DOHH2 (cell line): ENCODE data around the gene ATG10.
"Not testable (repeated sequence)": the region's sequence is repeated elsewhere in the genome, so short reads cannot be mapped to it uniquely, and the experiment has no call there.

ENCODE experiments used
- H3F3A ChIP-seq: fragments of 200-600 bp; sonication (generic), shearing (Covaris generic); 2 replicates; pipeline ENCODE4 v1.6.0; 2016; ENCODE audit warnings: antibody characterized with exemption, mild to moderate bottlenecking; ENCODE audit not compliant: control insufficient read depth, insufficient read depth
- H3K27ac ChIP-seq: fragments of 200-600 bp; sonication (generic); 2 replicates; pipeline ENCODE4 v1.5.1; 2014; ENCODE audit warnings: low read depth, mild to moderate bottlenecking, low read length, moderate library complexity
- H3K27me3 ChIP-seq: fragments of 200-600 bp; sonication (generic); 2 replicates; pipeline ENCODE4 v1.6.1; 2014; ENCODE audit warnings: mild to moderate bottlenecking, low read length, mixed read lengths; ENCODE audit not compliant: control insufficient read depth
- H3K36me3 ChIP-seq: fragments of 200-600 bp; sonication (generic); 2 replicates; pipeline ENCODE4 v1.6.1; 2014; ENCODE audit warnings: mild to moderate bottlenecking, low read length, moderate library complexity, mixed read lengths; ENCODE audit not compliant: control insufficient read depth
- H3K4me1 ChIP-seq: fragments of 200-600 bp; sonication (generic); 2 replicates; pipeline ENCODE4 v1.6.1; 2014; ENCODE audit warnings: mild to moderate bottlenecking, low read length, mixed read lengths; ENCODE audit not compliant: control insufficient read depth
- H3K4me2 ChIP-seq: fragments of 200-600 bp; sonication (generic); 2 replicates; pipeline ENCODE4 v1.6.0; 2014; ENCODE audit warnings: mild to moderate bottlenecking, low read length, moderate library complexity
- H3K4me3 ChIP-seq: fragments of 200-600 bp; sonication (generic); 2 replicates; pipeline ENCODE4 v1.5.1; 2014; ENCODE audit warnings: mild to moderate bottlenecking, low read length, mixed read lengths
- H3K79me2 ChIP-seq: fragments of 200-600 bp; sonication (generic); 2 replicates; pipeline ENCODE4 v1.6.1; 2014; ENCODE audit warnings: mild to moderate bottlenecking, low read length, mixed read lengths; ENCODE audit not compliant: control insufficient read depth
- H3K9me2 ChIP-seq: fragments of 200-600 bp; sonication (generic); replicated peaks from 2 replicates; pipeline ENCODE4 v1.6.1; 2014; ENCODE audit warnings: mild to moderate bottlenecking, low read length, mixed read lengths; ENCODE audit not compliant: control insufficient read depth
- H3K9me3 ChIP-seq: fragments of 200-600 bp; sonication (generic); 2 replicates; pipeline ENCODE4 v1.6.1; 2014; ENCODE audit warnings: antibody characterized with exemption, low read length, mixed read lengths; ENCODE audit not compliant: control insufficient read depth, insufficient read depth
- H4K20me1 ChIP-seq: fragments of 200-600 bp; sonication (generic); 2 replicates; pipeline ENCODE4 v1.6.0; 2014; ENCODE audit warnings: low read depth, mild to moderate bottlenecking, antibody characterized with exemption, low read length, moderate library complexity; ENCODE audit not compliant: control insufficient read depth, insufficient read depth
- EZH2phosphoT487 ChIP-seq: fragments of 200-600 bp; sonication (generic); IDR thresholded peaks from 2 replicates; pipeline ENCODE4 v1.6.1; 2017; ENCODE audit warnings: borderline replicate concordance, mild to moderate bottlenecking, antibody characterized with exemption, low read length, moderate library complexity, mixed read lengths
- TF ChIP-seq, protein P1 (sequence below): fragments of 200-600 bp; sonication (generic); IDR thresholded peaks from one replicate; pipeline ENCODE4 v1.5.1; 2014; ENCODE audit warnings: antibody characterized with exemption, mild to moderate bottlenecking, low read depth, low read length; ENCODE audit not compliant: poor library complexity, severe bottlenecking

Gene ATG10

DNA sequence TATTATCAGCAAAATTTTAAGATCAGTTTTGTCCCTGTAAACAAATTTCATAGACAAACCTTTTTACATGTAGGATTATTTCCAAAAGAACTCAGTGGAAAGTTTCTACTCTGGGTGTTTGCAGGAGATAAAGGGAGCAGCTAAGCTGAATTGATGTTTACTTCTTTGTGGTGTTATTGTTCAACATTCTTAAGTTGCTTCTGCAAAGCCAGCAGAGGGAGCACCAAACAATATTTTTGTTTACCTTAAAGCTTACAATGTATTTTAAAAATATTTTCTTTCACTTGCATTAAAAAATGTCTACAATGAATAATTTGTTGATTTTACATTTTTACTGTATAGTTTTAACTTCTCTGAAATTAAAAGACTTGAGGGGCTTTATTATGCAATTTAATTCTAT is 135.4 kb downstream of the ATG10 start:
- no peaks in the 10 kb centered on the region for H3F3A ChIP-seq
- TF ChIP-seq, protein P1, sequence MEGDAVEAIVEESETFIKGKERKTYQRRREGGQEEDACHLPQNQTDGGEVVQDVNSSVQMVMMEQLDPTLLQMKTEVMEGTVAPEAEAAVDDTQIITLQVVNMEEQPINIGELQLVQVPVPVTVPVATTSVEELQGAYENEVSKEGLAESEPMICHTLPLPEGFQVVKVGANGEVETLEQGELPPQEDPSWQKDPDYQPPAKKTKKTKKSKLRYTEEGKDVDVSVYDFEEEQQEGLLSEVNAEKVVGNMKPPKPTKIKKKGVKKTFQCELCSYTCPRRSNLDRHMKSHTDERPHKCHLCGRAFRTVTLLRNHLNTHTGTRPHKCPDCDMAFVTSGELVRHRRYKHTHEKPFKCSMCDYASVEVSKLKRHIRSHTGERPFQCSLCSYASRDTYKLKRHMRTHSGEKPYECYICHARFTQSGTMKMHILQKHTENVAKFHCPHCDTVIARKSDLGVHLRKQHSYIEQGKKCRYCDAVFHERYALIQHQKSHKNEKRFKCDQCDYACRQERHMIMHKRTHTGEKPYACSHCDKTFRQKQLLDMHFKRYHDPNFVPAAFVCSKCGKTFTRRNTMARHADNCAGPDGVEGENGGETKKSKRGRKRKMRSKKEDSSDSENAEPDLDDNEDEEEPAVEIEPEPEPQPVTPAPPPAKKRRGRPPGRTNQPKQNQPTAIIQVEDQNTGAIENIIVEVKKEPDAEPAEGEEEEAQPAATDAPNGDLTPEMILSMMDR, result peak; percentile 40
- TF ChIP-seq EZH2phosphoT487, result no peak

DNA sequence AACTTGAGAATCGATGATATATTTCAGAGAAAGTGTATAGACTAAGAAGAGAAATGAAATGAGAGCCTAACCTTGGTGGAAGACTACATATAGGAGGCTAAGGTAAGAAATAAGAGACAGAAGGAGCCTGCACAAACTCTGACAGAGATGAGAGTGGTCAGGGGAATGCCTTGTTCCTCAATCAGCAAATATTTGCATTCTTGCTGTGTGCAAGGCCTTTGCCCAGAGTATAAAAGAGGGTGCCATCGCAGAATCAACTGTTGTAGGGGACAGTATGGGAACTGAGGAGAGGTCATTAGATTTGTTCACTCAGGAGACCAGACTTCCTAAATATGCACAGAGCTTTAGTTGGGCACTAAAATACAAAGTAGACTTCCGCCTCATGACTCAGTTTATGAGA is 137.2 kb downstream of the ATG10 start:
- Histone ChIP-seq H3K9me3 (no peaks in the 10 kb centered on the region), H3K27me3 (no peaks in the 10 kb centered on the region), H3K9me2 (no peaks in the 10 kb centered on the region), H3K4me2 (no peak overlapping the region), H3K4me3 (no peak overlapping the region), H3K4me1 (no peaks in the 10 kb centered on the region), H4K20me1 (no peaks in the 10 kb centered on the region), H3F3A (no peaks in the 10 kb centered on the region), H3K36me3 (no peaks in the 10 kb centered on the region), H3K27ac (no peak overlapping the region), H3K79me2 (no peaks in the 10 kb centered on the region)
- TF ChIP-seq EZH2phosphoT487, result no peak
- TF ChIP-seq, protein P1, result no peak

More for the DNA sequence above, 135.4 kb downstream of the ATG10 start:
- no peak overlapping the region for H3K4me3 ChIP-seq
- H3K4me2 ChIP-seq, result no peak overlapping the region
- no peaks in the 10 kb centered on the region for H3K4me1 ChIP-seq
- no peaks in the 10 kb centered on the region for H3K27me3 ChIP-seq
- no peaks in the 10 kb centered on the region for H3K9me3 ChIP-seq
- no peak overlapping the region for H3K27ac ChIP-seq
- H3K9me2 ChIP-seq, result no peaks in the 10 kb centered on the region
- no peaks in the 10 kb centered on the region for H3K36me3 ChIP-seq
- H3K79me2 ChIP-seq, result no peaks in the 10 kb centered on the region
- H4K20me1 ChIP-seq, result no peaks in the 10 kb centered on the region

DNA sequence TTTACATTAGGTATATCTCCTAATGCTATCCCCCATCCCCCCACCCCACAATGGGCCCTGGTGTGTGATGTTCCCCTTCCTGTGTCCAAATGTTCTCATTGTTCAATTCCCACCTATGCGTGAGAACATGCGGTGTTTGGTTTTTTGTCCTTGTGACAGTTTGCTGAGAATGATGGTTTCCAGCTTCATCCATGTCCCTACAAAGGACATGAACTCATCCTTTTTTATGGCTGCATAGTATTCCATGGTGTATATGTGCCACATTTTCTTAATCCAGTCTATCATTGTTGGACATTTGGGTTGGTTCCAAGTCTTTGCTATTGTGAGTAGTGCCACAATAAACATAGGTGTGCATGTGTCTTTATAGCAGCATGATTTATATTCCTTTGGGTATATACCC is 138.1 kb downstream of the ATG10 start:
- not testable (repeated sequence) for H3K9me3 ChIP-seq, H3K27me3 ChIP-seq, H3K4me1 ChIP-seq, H3K79me2 ChIP-seq, H3K36me3 ChIP-seq, H3K4me3 ChIP-seq, H3F3A ChIP-seq, H3K27ac ChIP-seq, H3K4me2 ChIP-seq, H4K20me1 ChIP-seq, H3K9me2 ChIP-seq

DNA sequence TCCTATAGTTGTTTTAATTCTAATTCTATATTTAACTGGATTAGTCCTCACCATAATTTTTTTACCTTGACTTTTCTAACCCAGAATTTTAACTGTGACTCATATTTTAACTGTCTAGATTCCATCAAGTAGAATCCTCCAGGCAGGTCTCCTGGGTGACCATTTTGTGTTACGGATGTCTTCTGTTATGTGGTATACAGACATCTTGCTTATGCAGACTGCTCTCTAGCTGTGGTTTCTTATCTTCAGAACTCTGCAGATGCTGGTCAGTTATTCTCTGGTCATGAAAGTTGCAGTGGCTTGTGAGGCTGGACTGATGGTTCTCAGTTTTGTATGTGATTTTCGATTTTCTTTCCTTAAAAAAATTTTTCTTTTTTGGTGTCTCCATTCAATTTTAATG is 139.4 kb downstream of the ATG10 start:
- Histone ChIP-seq H3K4me2 (no peak overlapping the region), H3K36me3 (no peaks in the 10 kb centered on the region), H3K9me2 (no peaks in the 10 kb centered on the region)

More for the DNA sequence above, 139.4 kb downstream of the ATG10 start:
- Histone ChIP-seq H3K27ac (no peak overlapping the region), H3F3A (no peaks in the 10 kb centered on the region), H3K9me3 (no peaks in the 10 kb centered on the region), H3K4me1 (no peaks in the 10 kb centered on the region), H3K27me3 (no peaks in the 10 kb centered on the region), H3K79me2 (no peaks in the 10 kb centered on the region), H3K4me3 (no peak overlapping the region), H4K20me1 (no peaks in the 10 kb centered on the region)
- TF ChIP-seq EZH2phosphoT487, result no peak
- TF ChIP-seq, protein P1, result no peak
